GM21576 (cell line): ENCODE results near the gene IQSEC2.

ENCODE experiments used
- ATAC-seq: cut with Tn5 transposase; IDR thresholded peaks from one replicate; pipeline ENCODE4 v1.9.1; 2021; ENCODE audit warnings: mild to moderate bottlenecking, moderate library complexity; ENCODE audit not compliant: unreplicated experiment

Gene IQSEC2

GRCh38 chrX:53272808-53273337 is 8.5 kb downstream of the IQSEC2 start:
- no peak for ATAC-seq

GRCh38 chrX:53269536-53270107 is 11.8 kb downstream of the IQSEC2 start:
- ATAC-seq = no peak

- no peak for ATAC-seq
These were observed 13.2 kb downstream of the IQSEC2 start for GRCh38 chrX:53268173-53268572.

GRCh38 chrX:53266914-53267313 is 14.5 kb downstream of the IQSEC2 start:
- ATAC-seq = no peak

DNA sequence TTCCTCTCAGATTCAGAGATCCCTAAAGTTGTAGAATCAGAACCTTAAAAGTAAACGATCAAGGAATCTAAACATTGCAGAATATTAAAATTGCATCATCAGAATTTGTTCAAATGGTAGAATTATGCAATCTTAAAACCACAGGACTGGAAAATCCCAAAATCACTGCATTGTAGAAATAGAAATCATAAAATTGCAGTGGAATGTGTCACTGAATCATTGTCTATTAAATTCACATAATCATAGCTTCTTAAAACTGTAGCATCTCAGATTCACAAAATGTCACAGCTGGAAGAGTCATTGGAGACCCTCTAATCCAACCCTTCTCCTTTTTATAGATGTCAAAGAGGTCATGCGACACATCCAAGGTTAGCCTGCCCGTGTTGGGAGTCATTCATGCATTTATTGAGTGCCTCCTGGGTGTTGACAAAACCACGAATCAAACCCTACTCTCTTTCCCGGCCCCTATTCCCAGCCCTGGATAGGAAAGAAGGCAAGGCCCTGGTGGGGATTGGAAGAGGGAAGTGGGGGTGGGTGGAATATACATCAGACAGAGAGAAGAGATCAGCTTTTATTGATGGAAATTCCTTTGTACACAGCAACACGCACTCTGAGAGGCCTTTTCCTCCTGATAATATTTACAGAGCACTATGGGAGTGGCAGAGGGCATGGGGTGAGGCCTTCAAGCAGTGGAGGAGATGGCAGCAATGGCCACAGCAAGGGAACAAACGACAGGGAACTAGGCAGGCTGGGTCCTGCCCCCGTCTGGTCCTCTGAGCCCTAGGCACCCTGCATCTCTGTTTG is 15.4 kb downstream of the IQSEC2 start:
- ATAC-seq = no peak

- ATAC-seq = no peak
These were observed 17.7 kb downstream of the IQSEC2 start for GRCh38 chrX:53263597-53264094.

DNA sequence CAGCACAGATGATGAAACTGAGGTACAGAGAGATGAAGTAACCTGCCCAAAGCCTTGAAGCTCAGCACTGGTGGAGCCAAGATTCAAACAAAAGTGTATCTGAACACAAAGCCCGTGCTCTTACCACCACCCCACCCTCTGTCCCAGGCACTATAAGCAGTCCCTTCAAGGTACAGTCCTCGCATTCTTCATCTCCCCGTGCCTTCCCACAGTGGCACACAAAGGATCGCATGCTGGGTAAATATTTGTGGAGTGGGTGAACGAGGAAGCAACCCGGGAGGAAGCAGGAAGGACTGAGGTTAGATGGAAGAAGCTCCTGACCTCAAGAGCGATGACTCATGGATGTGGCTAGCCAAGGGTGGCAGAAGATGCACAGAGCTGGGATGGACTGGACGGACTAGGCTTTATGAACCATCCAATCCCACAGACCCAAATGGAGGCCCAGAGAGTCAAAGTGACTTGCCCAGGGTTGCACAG is 18.4 kb downstream of the IQSEC2 start:
- ATAC-seq = no peak

GRCh38 chrX:53262189-53262917 is 19.0 kb downstream of the IQSEC2 start:
- ATAC-seq = no peak

GRCh38 chrX:53261355-53261972 is 19.9 kb downstream of the IQSEC2 start:
- ATAC-seq = no peak

- no peak for ATAC-seq
These were observed 20.5 kb downstream of the IQSEC2 start for GRCh38 chrX:53260836-53261235.

GRCh38 chrX:53257670-53258423 is 23.5 kb downstream of the IQSEC2 start:
- ATAC-seq = no peak

DNA sequence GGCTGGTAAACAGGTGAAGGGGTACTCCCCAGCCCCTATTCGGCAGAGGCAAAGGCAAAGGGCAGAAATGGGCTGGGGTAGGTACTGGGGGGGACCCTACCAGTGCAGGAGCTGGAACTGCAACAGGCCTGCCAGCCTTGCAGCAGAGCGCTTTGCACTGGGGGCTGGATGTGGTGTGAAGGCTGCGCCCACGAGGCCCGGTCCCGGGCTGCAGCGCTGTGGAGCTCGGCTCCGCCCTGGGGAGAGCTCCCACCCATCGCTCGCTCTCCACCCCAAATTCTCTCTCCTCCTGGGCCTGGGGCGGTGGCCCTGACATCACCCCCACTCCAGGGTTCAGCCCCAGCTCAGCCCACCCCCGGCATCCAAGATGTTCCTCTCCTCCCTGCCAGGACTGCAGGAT is 24.2 kb downstream of the IQSEC2 start:
- ATAC-seq = no peak

DNA sequence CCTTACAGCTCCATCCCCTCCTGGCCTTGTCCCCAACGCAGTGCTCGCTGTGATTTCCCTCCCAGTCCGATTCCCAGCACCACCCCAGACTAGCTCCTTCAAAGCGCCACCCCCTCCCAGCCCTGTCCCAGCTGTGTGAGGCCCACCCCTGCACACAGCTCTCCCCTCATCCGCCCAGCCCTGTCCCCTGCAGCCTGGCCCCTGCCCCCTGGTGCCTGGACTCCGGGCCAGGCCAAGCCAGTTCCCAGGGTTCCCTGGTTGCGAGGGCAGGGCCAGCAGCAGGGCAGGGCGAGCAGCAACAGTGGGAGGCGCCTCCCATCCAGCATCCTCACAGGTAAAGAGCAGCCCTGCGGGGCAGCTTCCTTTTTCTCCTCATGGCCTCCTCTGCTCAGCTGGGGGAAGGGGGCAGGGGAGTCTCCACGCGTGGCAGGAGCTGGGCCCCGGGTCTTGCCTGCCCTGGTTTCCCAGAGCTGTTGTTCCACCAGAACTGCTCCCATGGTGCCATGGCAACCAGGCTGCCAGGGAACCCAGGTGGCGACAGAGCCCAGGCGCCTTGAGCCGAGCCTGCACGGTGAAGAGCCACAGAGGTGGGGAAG is 24.8 kb downstream of the IQSEC2 start:
- no peak for ATAC-seq

DNA sequence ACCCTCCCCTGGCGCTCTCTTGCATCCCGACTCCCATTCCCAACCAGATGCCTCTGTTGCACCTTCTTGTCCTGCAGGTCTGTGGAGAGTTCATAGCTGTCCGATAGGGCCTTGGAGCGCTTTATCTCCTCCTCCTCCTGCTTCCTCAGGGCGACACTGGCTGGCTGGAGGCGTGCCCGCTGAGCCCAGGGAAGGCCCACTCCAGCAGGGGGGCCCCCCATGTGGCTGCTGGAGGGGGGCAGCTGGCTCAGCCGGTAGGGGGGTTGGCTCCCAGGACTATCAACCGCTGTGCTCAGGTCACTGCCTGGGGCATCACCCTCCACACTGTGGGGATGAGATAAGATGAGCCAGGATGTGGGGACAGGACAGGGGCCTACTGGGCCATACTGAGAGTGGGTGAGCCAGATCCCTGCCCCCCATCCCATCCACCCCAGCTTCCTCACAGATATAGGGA is 25.6 kb downstream of the IQSEC2 start:
- no peak for ATAC-seq

DNA sequence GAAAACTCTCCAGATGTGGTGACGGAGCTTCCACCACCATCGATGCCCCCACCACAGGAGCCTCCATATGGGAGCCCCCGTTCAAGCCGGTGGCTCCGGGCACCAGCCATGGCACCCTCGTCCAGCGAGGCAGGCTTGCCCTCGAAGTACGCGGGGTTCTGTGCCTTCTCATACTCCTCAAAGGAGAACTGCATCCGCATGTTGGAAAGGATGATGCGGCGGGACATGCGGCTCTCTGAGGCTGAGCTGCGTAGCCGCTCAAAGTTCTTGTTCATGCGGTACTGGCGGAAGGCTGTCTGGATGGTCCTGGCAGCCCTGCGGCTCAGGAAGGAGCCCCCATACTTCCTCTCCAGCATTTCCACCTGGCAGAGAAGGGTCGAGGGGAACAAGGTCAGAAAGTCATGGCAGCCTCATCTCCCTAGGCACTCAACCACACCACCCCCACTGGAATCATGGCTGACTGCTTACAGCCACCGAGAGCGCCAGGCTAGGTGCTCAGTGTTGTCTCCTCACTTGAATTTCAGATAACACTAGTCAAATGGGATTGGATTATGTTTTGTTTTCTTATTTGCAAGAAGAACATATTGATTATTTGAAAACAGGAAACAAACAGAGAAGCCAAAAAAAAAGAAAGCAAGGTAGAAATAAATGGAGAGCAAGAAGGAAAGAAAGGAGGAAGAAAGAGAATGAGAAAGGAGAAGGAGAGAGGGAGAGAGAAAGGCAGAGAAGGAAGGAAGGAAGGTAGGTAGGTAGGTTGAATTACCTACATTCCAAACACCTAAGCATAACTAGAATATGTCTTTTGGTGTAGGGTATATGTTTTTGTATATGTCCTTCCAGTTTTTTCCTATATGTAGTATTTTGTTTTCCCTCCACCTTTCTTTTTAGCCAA is 26.6 kb downstream of the IQSEC2 start:
- ATAC-seq = no peak

- no peak for ATAC-seq
These were observed 27.9 kb downstream of the IQSEC2 start for GRCh38 chrX:53253293-53254020.

DNA sequence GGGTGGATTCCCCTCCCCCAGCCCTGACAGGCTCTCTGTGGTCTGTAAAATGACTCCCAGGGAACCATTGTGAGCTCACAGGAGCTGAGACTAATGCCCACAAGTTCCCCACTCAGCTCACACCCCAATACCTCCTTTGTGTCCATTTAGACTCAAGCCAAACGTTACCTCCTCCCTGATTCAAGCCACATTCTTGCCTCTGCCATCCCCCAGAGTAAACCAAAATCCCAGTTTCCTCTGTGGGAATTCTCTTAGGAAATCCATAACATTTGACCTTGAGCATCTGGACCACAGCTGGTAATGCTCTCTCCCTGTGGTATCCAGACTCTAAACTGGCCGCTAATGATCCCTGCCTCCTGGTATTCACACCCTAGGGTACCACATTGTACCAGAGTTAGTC is 30.1 kb downstream of the IQSEC2 start:
- no peak for ATAC-seq

DNA sequence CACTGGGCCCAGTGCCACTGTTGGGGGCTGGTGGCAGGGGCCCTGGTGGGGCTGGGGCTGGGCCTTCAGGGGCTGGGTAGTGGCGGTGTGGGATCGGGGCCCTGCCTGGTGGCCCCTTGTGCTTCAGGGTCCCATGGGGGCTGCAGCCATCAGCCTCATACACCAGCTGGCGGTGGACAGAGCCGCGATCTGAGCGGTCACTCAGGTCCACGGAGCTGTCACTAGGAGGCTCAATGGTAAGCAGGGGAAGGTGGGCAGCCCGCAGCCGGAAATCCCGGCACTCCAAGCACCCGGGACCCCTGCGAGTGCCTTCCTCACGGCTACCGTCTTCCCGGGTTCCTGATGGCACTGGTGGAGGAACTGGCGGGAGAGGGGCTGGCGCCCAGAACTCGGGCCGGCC is 30.8 kb downstream of the IQSEC2 start:
- no peak for ATAC-seq
